Measurements from ENCODE around the gene PRR23C.

DNA sequence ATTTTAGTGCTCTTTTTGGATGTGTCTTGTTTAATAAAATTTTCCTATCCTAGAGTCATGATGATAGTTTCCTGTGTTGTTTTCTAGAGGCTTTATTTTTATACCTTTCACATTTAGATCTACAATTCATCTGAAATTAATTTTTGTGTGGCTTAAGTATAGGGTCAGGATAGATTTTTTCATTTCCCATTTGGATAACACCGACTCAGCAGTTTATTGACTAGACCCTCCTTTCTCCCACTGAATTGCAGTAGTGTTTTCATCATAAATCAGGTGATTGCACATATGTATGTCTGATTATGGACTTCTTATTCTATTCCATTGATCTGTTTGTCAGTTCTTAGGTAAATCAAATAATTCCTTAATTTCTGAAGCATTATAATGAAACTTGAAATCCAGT is 49.0 kb downstream of the PRR23C start:
- TF ChIP-seq, protein P1, sequence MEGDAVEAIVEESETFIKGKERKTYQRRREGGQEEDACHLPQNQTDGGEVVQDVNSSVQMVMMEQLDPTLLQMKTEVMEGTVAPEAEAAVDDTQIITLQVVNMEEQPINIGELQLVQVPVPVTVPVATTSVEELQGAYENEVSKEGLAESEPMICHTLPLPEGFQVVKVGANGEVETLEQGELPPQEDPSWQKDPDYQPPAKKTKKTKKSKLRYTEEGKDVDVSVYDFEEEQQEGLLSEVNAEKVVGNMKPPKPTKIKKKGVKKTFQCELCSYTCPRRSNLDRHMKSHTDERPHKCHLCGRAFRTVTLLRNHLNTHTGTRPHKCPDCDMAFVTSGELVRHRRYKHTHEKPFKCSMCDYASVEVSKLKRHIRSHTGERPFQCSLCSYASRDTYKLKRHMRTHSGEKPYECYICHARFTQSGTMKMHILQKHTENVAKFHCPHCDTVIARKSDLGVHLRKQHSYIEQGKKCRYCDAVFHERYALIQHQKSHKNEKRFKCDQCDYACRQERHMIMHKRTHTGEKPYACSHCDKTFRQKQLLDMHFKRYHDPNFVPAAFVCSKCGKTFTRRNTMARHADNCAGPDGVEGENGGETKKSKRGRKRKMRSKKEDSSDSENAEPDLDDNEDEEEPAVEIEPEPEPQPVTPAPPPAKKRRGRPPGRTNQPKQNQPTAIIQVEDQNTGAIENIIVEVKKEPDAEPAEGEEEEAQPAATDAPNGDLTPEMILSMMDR (conservative IDR thresholded peaks at IDR 0.05 in 1 of 2, IDR thresholded peaks at IDR 0.05 in 1 of 2; ENCODE audit: extremely low read depth in 1 of 2, insufficient read depth in 1 of 2, low read depth in 1 of 2, low read length in 2 of 2): no peak
- no peak for TF ChIP-seq EZH2 (IDR thresholded peaks at IDR 0.05; ENCODE audit: borderline replicate concordance, low read length)
